Panc1 (cell line): ENCODE results near the gene RIPOR3. TPM values are rescaled to one million over a fixed set of nuclear protein-coding genes. Genes with fewer than 3 reads are reported as not detected.

Experiments
- ATAC-seq: fragments of 200-7000 bp; cut with Tn5 transposase; 2 replicates; pipeline ENCODE4 v1.9.1; 2020; ENCODE audit warnings: mild to moderate bottlenecking, moderate library complexity
- BruUV-seq: library from RNA; stranded (reverse); fragments of 400-500 nt; replicated peaks from 2 replicates; lab custom pipeline; 2021; lab: Mats Ljungman, UMichigan
- CTCF ChIA-PET: fragments of 300-600 bp; sonication (Branson Sonifier 250); formaldehyde crosslinking; loops from one replicate; lab custom pipeline; 2022; ENCODE audit warnings: antibody characterized with exemption; lab: Charles Lee
- POLR2A ChIA-PET: fragments of 300-600 bp; sonication (Branson Sonifier 250); formaldehyde crosslinking; loops from one replicate; lab custom pipeline; 2022; ENCODE audit warnings: antibody characterized with exemption; lab: Charles Lee
- DNase-seq: peaks from one replicate; pipeline ENCODE4 v3.0.0-alpha.2; 2010; ENCODE audit warnings: low read depth, low spot score
- H3K27ac ChIP-seq: 2 replicates; pipeline ENCODE4 v1.5.1; 2011; ENCODE audit warnings: mild to moderate bottlenecking, low read length, inconsistent platforms
- H3K27me3 ChIP-seq: fragments of 200-500 bp; sonication (Bioruptor generic); 2 replicates; pipeline ENCODE4 v1.6.0; 2014; ENCODE audit warnings: low read length, inconsistent platforms; ENCODE audit not compliant: control insufficient read depth, insufficient read depth
- H3K36me3 ChIP-seq: fragments of 200-500 bp; sonication (Bioruptor generic); 2 replicates; pipeline ENCODE4 v1.5.1; 2014; ENCODE audit warnings: inconsistent platforms, mild to moderate bottlenecking, low read length, moderate library complexity; ENCODE audit not compliant: control insufficient read depth, insufficient read depth
- H3K4me1 ChIP-seq: 2 replicates; pipeline ENCODE4 v1.5.1; 2011; ENCODE audit warnings: inconsistent platforms, mild to moderate bottlenecking, low read length, moderate library complexity; ENCODE audit not compliant: control insufficient read depth, insufficient read depth
- H3K4me3 ChIP-seq, 2 experiments: 2 replicates each; pipeline ENCODE4 v1.5.1; 2011 to 2012; ENCODE audit warnings: low read depth in 2 of 2, low read length in 2 of 2, mild to moderate bottlenecking in 2 of 2, inconsistent platforms in 1 of 2, moderate library complexity in 1 of 2
- H3K9me3 ChIP-seq: fragments of 200-500 bp; sonication (Bioruptor generic); 2 replicates; pipeline ENCODE4 v1.5.1; 2014; ENCODE audit warnings: low read depth, mild to moderate bottlenecking, inconsistent platforms, low read length, moderate library complexity; ENCODE audit not compliant: control insufficient read depth, insufficient read depth
- CTCF ChIP-seq: fragments of 450-650 bp; IDR thresholded peaks from 2 replicates; pipeline ENCODE4 v1.5.1; 2017; ENCODE audit warnings: mild to moderate bottlenecking
- POLR2AphosphoS5 ChIP-seq: IDR thresholded peaks from 2 replicates; pipeline ENCODE4 v1.6.1; 2012; ENCODE audit warnings: mild to moderate bottlenecking, low read depth, low read length, moderate library complexity
- REST ChIP-seq, 2 experiments: IDR thresholded peaks; 2 replicates each; pipeline ENCODE4 v1.6.1; 2011 to 2012; ENCODE audit warnings: low read depth in 2 of 2, control low read depth in 1 of 2, low read length in 1 of 2, mild to moderate bottlenecking in 1 of 2, moderate library complexity in 1 of 2; ENCODE audit not compliant: insufficient read depth in 1 of 2
- SIN3A ChIP-seq: IDR thresholded peaks from 2 replicates; pipeline ENCODE4 v1.6.1; 2012; ENCODE audit warnings: low read depth, mild to moderate bottlenecking, low read length, moderate library complexity, borderline replicate concordance; ENCODE audit not compliant: insufficient read depth
- TCF7L2 ChIP-seq: IDR thresholded peaks from 2 replicates; pipeline ENCODE4 v1.6.1; 2011; ENCODE audit warnings: mild to moderate bottlenecking, low read depth, low read length, inconsistent platforms
- in situ Hi-C: cut with HindIII; loops from 2 replicates; pipeline ENCODE4 v1.10.0; 2016; ENCODE audit warnings: low sequenced_read_pairs, low pct_unique_long_range_greater_than_20kb
- intact Hi-C: fragments of 100-400 bp; cut with micrococcal nuclease; formaldehyde crosslinking; loops from one replicate; pipeline ENCODE4 v1.10.0; 2022; ENCODE audit not compliant: unreplicated experiment
- total RNA-seq: library from RNA; stranded (reverse); gene quantifications from one replicate; pipeline ENCODE4 v1.2.1, GENCODE V29; 2021; ENCODE audit not compliant: unreplicated experiment

RIPOR3 gene
- total RNA-seq, 1 experiment from 2014 or later = 92.5 TPM

GRCh38 chr20:50605136-50605535 lies 86.2 kb downstream of the RIPOR3 start:
- Histone ChIP-seq H3K27me3 (no peaks in the 10 kb centered on the region), H3K36me3 (peaks cover 2% of the 10 kb centered on the region; the same call in 1 of the 2 replicates), H3K27ac (no peak overlapping the region), H3K4me3 (no peak overlapping the region), H3K4me1 (peaks cover 4% of the 10 kb centered on the region; the same call in 1 of the 2 replicates), H3K9me3 (no peaks in the 10 kb centered on the region)
- no TSS peak for BruUV-seq
- intact Hi-C loops (no loop called here), in situ Hi-C loops (no loop called here)
- no peak for ATAC-seq
- DNase-seq = no peak
- CTCF ChIA-PET = no interaction called here
- POLR2A ChIA-PET = no interaction called here
- TF ChIP-seq POLR2AphosphoS5 = no peak
- TF ChIP-seq SIN3A = no peak
- no peak for TF ChIP-seq TCF7L2
- no peak for TF ChIP-seq REST (IDR thresholded peaks at IDR 0.05; ENCODE audit: insufficient read depth in 1 of 2, low read depth in 2 of 2, low read length in 1 of 2)
- TF ChIP-seq CTCF = no peak

GRCh38 chr20:50604451-50604850 lies 86.9 kb downstream of the RIPOR3 start:
- BruUV-seq = no TSS peak
- Histone ChIP-seq H3K27me3 (no peaks in the 10 kb centered on the region), H3K4me1 (0 out of 2 replicates have a peak, but pooled peaks cover 3% of the 10 kb centered on the region), H3K9me3 (no peaks in the 10 kb centered on the region), H3K36me3 (peaks cover 2% of the 10 kb centered on the region; the same call in 1 of the 2 replicates), H3K4me3 (no peak overlapping the region), H3K27ac (no peak overlapping the region)
- no peak for DNase-seq
- in situ Hi-C loops = no loop called here
- intact Hi-C loops = no loop called here
- CTCF ChIA-PET = no interaction called here
- no peak for ATAC-seq
- POLR2A ChIA-PET = no interaction called here
- no peak for TF ChIP-seq POLR2AphosphoS5
- TF ChIP-seq CTCF = no peak
- no peak for TF ChIP-seq REST (IDR thresholded peaks at IDR 0.05; ENCODE audit: insufficient read depth in 1 of 2, low read depth in 2 of 2, low read length in 1 of 2)
- no peak for TF ChIP-seq TCF7L2
- TF ChIP-seq SIN3A = no peak
